ENCODE results near the gene VSIG10L2.

VSIG10L2 gene

DNA sequence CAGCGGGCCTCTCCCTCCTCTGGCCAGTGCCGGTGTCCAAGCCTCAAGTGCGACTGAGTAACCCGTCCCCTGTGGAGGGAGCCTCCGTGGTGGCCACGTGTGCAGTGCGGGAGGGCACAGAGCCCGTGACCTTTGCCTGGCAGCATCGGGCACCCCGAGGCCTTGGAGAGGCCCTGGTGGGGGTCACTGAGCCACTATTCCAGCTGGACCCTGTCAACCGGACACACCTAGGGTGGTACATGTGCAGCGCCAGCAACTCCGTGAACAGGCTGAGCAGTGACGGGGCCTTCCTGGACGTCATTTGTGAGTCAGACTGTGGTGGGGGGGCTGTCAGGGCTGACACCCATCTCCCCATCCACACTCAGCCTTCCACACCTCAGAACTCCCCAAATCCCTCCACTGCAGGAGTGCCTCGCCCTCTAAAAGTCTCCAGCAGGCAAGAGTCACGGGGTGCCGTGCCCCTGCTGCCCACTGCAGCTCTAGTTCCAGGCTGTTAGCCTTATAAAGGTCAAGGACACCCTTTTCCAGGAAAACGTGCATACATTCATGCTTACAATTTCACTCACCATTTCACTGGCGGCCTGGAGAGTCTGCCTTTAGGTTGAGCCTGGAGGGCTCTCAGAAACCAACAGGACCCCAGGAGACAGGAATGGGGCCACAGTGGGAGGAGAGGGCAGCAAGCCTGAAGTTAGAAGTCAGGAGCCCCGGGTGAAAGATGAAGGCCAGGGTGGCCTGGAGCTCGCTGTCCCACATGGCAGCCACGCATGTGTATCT lies 2.6 kb downstream of the VSIG10L2 start:
- no peak for DNase-seq

DNA sequence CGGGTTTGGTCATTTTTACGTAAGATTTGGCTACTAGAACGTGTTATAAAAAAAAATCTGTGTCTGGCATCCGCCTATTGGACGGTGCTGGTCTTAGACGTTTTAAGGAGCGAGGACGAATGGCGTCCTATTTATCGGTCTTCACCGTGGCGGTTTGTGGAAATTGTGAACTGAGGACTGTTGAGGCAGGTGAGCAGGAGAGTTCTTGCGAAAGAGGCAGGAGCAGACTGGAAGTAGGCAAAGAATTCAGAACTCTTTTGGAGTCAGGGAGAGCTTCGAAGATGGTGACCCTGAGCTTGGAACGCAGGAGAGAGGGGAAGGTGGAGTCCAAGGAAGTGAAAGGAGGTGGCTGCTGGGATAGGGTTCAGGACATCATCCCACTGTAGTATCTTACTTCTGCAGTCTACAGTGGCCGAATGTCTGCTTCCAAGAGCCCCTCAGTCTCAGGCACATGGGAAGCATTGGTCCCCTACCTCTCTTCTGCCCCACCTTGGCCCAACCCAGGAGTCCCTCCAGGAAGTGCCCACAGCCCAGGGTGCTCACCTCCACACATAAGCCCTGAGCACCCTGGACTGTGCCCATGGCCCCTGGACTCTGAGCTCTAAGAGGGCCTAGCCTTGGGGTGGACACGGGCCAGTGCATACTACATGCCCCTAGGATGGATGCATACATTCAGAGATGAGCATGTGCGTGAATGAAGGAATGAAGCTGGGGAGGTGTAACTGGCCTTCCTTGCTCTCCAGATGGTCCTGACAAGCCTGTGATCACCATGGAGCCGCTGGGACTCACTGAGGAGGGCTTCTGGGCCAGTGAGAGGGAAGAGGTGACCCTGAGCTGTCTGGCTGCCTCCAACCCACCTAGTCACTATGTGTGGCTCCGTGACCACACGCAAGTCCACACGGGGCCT lies 3.7 kb downstream of the VSIG10L2 start:
- DNase-seq, result no peak

DNA sequence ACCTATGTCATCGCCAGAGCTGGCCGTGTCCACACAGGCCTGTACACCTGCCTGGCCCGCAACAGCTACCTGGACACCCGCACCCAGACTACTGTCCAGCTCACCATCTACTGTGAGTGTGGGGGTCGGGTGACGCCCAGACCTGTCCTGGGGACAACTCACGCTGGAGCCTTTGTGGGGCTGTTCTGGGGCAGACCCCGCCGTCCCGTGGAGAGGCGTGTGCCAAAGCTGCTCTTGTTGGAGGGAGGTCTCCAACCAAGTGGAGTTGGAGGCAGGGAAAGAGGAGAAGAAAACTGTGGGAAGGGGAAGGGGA lies 4.3 kb downstream of the VSIG10L2 start:
- DNase-seq, result no peak

DNA sequence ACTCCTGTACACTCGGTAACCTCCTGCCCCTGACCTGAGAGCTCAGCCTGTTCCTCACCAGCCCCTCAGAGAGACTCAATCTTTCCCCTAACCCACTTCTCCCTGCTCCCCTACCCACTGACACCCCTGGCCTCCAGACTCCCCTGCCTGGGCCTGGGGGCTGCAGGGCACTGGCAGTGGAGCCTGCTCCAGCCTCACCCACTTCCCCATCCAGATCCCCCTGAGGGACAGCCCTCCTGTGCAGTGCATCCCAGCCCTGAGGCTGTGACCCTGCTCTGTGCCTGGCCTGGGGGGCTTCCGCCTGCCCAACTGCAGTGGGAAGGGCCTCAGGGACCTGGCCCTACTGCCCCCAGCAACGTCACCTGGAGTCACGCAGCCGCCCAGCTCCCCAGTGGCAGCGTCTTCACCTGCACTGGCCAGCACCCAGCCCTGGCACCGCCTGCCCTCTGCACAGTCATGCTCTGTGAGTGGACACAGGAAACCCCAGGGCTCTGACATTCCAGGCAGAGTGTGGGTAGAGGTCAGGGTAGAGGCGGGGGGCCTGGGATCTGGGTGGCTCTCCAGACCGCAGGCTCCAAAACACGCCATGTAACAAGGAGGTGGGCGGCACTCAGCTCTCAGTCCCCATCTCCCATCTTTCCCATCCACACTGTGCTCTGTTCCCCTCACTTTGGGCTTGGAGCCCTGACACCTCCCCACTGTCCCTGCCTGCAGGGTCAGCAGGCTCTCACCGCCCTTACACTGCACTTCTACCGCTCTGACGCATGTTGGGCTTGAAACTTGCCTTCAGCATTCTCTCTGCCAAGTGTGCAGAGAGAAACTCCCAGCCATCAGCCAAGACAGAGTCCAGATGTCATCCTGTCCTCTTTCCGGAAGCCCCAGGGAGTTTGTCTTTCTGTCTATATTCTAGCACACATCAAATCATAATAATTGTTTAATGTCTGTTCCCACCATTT lies 5.1 kb downstream of the VSIG10L2 start:
- DNase-seq, result no peak

DNA sequence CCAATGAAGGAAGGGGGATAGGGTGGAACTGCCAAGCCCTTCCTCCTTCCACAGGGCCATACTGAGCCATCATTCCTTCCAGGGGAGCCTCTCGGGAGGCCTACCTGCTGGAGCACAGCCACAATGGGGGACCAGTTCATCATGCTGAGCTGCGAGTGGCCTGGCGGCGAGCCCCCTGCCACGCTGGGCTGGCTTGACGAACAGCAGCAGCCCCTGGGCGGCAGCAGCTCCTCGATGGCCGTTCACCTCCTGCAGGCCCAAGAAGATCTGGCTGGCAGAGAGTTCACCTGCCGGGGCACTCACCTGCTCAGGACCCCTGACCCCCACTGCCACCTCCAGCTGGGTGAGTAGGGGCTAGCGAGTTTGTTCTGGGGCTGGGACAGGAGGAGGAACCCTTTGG lies 5.9 kb downstream of the VSIG10L2 start:
- DNase-seq, result no peak

DNA sequence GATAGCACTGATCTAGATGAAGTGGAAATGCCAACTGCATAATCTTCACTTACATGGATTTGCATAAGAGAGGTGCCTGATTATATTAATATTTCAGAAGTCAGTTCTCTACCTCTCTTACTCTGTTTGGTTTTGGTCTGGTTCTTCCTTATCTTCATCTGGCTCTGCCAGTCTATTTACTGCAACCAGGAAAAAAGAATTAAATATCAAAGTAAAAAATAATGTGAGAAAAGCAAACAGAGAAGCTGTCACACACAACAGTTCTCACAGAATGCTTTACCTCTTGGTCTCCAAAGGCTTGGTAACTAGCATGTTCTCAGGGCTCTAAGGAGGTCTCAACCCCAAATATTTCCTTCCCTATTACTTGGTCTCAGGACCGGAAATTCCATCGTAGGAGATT lies 6.7 kb downstream of the VSIG10L2 start:
- no peak for DNase-seq

DNA sequence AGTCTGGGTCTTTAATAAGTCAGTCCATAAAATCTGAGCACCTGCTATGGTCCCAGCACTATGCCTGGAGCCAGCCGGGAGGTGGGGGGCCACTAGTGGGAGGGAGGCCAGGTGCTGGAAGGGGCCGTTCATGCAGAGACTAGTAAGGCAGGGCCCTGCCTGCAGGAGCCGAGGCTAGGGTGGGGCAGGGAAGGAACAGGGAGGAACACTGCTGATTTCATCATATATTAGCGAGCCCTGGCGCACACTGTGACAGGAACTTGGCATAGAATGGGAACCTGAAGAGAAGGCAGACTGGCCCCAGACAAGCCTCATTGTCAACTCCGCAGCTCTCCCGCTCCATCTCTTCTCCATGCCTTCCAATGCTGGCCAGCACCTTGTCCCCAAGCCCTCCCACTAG lies 7.1 kb downstream of the VSIG10L2 start:
- DNase-seq, result no peak

DNA sequence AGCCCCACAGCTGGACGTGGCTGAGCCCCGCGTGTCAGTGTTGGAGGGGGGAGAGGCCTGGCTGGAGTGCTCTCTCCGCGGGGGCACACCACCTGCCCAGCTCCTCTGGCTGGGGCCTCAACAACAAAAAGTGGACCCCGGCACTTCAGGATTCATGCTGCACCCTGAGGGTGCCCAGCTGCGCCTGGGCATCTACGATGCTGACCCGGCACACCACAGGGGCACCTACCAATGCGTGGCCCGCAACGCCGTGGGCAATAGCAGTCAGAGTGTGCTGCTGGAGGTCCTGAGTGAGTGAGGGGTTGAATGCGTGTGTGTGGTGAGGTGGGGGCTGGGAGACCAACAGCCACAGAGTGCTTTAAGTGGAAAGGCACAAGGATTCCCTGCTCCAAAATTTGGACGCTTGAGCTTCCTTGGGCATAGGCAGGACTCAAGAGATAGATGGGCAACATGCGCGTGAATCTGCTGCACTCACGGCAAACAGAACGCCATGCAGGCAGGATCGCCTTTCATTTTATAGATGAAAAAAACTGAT lies 7.6 kb downstream of the VSIG10L2 start:
- no peak for DNase-seq

DNA sequence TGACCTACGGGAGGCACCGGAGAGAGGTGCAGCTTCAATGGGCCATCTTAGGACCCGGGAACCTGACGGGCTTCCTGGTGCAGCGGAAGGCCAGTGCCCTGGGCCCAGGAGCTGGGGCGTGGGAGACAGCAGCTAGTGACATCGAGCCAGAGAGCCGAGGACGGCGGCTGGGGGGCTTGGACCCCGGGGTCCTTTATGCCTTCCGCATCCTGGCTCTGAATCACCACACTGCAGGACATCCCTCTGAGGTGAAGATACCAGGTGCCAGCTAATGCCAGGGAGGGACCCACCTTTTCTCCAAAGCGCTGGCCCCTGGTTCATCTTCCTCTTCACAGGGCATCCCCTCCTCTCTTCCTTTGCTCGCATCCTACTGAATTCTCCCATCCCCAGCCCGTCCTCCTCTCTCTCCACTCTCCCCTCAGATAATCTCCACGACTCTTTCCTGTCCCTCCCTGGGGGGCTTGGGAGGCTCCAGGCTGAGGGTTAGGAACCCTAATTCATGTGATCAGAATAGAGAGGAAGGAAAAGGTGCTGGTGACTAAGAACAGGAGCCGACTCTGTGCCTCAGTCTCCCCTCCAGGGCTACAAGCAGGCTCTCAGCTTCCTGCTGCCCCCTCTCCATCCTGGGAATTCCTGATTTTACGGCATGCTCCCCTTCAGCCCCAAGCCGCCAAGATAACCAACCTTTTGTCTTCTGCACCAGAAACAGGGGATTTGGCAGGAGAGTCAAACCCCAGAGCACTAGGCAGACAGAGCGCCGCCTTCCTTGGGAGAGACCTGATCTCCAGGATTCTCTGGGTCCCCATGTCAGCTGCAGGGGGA lies 8.5 kb downstream of the VSIG10L2 start:
- no peak for DNase-seq

DNA sequence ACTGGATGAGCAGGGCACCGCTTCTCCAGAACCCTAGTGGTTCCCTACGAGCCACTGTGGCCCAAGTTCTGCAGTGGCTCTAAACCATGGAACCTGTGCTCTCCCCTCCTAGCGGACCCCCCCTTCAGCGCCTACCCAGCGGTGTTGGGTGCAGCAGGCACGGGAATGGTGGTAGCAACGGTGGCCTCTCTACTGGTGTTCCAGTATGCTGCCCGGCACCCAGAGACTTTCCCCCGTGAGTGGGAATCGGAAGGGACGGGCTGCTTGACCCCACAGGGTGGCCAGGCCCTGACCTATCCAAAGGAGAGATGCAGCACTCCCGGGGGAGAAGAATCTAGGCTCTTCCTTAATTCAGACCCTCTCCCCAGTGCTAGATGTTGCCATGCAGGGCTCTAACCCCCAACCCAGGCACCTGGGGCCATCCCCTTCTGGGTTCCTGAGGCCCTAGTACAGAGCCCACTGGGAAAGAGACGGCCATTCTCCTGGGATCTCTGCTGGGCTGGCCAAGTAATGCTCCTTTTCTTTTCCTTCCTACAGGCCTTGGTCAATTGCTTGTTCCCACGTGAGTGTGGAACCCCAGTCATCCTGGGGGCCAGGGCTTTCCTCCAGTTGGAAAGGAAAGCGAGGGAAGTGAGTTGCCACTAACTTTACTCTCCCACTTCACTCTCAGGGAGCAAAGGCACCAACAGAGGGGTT lies 9.2 kb downstream of the VSIG10L2 start:
- DNase-seq, result no peak

DNA sequence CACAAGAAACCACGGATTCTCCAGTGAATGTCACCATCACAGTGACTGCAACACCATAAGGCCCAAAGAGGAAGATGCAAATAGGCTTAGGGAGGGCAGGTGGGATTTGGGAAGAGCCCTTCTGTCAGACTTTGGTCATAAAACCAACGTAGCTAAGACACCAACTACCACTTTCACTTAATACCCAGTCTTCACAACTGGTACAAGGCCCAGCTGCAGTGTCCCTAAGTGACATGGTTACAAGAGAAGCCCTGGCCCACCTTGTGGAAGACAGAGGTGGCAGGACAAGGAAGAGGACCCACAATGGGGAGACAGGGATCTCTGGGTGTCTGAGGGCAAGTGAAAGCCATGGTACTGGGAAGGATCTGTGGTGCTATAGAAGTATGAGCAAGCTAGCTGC lies 10.0 kb downstream of the VSIG10L2 start:
- no peak for DNase-seq

DNA sequence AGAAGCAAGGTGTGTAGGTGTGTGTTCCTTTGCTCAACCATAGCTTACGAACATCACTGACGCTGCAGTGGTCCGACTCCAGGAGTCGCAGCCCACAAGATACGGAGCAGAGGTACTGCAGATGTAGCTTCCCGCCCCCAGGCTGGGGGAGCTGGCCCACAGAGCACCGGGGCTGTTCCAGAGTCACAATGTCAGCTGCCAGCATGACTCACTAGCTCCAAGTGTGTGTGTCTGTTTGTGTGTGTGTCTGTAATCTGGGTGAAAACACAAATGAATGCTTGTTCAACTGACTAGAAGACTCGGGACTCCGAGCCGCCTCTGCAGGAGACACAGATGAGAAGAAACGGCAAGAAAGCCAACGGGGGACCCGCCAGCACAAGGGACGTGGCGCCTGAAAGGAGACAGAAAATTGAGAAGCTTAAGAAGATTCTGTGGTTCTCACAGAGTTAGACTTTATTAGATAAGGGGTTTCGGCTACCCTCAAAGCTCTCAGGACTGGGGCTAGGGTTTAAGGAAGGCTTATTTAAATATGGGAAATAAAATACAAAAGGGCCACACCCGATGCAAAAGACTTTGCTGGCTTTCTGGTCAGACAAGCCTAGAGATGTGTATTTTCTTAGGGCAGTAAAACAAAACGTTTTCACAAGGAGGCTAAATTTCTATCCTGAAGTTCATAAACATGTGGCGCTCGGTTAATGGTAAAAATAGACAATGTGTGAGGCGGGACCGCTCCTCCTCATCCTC lies 10.7 kb downstream of the VSIG10L2 start:
- DNase-seq, result no peak

DNA sequence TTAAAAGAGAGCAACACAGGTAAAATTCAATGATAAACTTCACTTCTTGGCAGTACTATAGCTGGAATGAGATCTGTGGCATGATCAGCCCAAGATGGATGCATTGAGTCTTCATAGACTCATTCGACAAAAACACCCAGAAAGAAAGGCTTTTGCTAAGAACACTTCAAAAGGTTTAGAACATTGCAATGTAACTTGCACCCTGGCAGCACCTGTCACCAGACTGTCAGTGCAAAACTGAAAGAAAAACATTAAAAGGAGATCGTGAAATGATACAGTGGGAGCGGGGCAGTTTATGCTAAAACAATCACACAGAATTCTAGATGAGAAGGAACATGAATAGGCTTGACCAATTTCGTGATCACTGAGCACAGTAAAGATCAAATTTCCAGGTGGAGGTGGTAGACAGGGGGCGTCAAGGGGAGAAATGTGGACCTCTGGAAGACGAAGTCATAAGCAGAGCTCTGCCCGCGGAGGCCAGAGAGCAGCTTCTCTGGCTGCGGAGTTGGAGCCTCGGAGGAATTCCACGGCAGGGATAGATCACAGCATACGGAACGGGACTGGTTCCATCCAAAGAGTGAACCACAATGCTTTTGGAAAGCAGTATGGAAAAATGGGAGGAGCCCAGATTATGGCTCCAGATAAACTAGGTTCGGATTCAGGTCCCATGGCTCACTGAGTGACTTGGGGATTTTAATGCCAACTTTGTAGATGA lies 11.9 kb downstream of the VSIG10L2 start:
- DNase-seq, result no peak

DNA sequence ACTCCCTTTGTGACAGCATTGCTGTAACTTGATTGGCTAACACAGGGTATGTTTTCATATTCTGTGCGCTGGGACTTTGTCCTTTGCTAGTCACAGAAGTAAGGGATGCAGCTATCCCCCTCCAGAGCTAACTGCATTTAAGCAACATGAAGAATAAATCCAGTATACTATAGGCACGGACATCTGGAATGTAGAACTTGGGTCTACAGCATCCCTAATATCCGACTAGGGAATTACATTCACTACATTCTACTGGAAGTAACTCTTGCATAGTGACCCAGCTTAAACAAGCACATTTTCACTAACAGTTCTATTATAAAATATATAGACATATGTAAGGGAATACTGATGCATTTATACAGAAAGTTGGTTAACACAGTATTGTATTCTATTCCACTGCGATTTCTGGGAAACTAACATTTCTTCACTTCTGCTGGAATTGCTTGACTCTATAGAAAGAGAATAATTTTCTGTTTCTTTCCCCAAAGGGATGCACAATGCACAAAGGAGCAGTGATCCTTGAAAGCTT lies 13.1 kb downstream of the VSIG10L2 start:
- DNase-seq, result no peak

DNA sequence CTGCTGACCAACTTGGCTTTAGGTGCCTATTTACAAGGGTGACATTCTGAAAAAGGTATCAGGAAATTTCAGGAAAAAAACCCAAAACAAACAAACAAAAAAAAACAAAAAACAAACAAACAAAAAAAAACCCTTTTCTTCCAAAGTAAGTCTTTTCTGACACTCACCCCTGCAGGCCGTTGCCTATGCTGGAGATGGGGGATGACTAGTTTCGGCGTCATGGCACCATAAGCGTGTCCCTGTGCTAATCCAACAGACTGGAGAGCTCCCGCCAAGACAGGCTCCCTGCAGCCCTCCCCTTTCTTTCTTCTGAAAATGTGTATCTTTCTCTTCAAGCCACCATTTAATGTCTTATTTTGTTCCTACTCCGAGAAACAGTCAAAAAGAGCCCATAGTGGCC lies 13.7 kb downstream of the VSIG10L2 start:
- DNase-seq, result no peak

DNA sequence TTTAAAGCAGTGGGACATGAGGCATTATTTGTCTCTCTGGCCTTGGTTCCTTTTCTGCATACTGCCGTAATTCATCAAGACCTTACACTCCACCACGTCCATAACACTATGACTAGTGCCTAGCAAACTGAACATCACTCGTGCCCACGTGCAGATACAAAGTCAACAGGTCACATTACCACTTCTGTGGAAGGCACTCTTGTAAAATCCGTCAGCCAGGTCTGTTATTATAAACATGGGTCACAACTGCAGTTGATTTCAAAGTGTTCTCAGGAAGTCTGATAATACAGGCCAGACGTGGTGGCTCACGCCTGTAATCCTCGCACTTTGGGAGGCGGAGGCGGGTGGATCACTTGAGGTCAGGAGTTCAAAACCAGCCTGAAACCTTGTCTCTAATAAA lies 14.1 kb downstream of the VSIG10L2 start:
- no peak for DNase-seq

DNA sequence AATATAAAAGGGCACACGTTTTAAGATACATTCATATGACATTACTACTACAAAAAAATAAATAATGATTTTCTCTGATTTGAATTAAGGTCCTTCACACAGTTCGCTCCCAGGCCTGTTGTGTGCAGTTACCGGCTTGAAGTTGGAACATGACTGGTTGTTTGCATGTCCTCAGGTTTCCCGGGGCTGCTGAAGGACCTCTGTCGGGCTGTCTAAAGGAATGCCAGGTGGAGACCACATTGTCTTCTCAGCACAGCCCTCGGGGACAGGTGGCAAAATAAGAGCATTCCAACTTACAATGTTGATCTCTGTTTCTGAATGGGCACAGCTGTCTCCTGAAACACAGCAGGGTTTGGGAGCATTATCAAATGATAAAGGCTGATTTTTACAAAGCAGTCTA lies 14.9 kb downstream of the VSIG10L2 start:
- no peak for DNase-seq

DNA sequence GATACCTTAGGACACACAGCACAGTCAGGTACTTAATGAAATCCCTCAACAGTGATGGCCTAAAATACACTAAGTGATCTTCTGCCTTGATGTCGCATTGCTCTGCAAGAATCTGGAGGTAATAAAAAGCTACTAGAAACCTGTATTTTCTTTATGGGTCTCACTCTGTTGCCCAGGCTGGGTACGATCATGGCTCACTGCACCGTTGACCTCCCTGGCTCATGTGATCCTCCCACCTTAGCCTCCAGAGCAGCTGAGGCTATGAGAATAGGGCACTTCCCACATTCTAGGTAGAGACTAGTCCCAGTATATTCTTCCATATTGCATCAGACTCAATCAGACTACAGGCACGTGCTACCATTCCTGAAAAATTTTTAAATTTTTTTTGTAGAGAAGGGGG lies 21.7 kb downstream of the VSIG10L2 start:
- no peak for DNase-seq

DNA sequence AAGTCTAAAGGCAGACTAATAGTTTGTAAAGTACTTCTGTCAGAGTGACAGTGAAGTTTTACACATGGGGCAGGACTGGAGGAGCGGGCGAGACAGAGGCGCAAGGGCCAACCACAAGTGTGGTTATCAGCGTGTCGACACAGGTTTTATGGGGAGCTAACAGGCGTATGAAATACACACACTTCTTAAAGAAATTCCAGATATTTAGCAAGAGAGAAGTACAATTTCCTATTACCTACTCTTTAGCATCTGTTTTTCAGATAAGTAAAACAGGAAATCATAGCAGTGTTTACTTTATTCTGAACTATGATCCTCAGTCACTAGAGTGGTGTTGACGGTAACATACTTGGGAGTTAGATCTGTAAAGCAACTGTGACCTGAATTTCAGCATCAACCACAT lies 22.5 kb downstream of the VSIG10L2 start:
- no peak for DNase-seq

DNA sequence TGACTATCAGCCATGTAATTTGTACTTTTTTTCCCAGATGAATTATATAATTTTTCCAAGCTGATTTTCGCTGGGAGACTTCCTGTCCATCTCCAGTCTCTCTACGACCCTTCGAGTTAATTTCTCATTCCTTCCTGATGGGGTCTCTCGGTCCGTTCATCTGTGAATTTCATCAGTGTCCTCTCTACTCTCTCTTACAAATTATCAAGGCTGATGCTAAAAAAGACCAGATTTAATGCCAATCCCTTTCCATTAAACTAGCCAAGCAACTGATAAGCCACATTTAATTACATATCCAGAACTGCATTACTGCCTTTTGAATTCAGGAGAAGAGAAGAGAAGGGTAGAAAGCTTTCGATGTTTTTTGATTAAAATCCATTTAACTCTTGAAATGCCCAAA lies 25.8 kb downstream of the VSIG10L2 start:
- DNase-seq, result no peak
